GM18868 (cell line): ENCODE results near the gene KRTAP20-1.

Experiments
- ATAC-seq: cut with Tn5 transposase; IDR thresholded peaks from one replicate; pipeline ENCODE4 v1.9.1; 2021; ENCODE audit warnings: mild to moderate bottlenecking, moderate library complexity; ENCODE audit not compliant: unreplicated experiment

Gene KRTAP20-1

GRCh38 chr21:30616125-30616524 lies at the start of gene KRTAP20-1:
Gene KRTAP20-1, plus strand, starts transcription at chr21:30616425. Its CDS starts 30 bp downstream, at chr21:30616455.
- ATAC-seq: no peak

- ATAC-seq: no peak
Measured at GRCh38 chr21:30567617-30568016, 48.6 kb upstream of the KRTAP20-1 start.

GRCh38 chr21:30577766-30578165 lies 38.5 kb upstream of the KRTAP20-1 start:
- ATAC-seq: no peak

GRCh38 chr21:30579346-30579745 lies 36.9 kb upstream of the KRTAP20-1 start:
- no peak for ATAC-seq

- no peak for ATAC-seq
Measured at GRCh38 chr21:30580132-30580531, 36.1 kb upstream of the KRTAP20-1 start.

GRCh38 chr21:30582870-30583269 lies 33.4 kb upstream of the KRTAP20-1 start:
- no peak for ATAC-seq

- ATAC-seq: no peak
Measured at GRCh38 chr21:30590297-30590696, 25.9 kb upstream of the KRTAP20-1 start, which contains the start of gene KRTAP22-2. Gene KRTAP22-2, minus strand, starts transcription at chr21:30590397.

- no peak for ATAC-seq
Measured at GRCh38 chr21:30592140-30592539, 24.1 kb upstream of the KRTAP20-1 start, which contains the start of gene KRTAP6-3. Gene KRTAP6-3, plus strand, starts transcription at chr21:30592440. Its CDS starts 6 bp downstream, at chr21:30592446.

- no peak for ATAC-seq
Measured at GRCh38 chr21:30598802-30599201, 17.4 kb upstream of the KRTAP20-1 start, which contains the start of gene KRTAP6-2. Gene KRTAP6-2, minus strand, starts transcription at chr21:30598902. Its CDS starts 28 bp downstream, at chr21:30598874.

- no peak for ATAC-seq
Measured at GRCh38 chr21:30600787-30601186, 15.4 kb upstream of the KRTAP20-1 start, which contains the start of gene KRTAP22-1. Gene KRTAP22-1, plus strand, starts transcription at chr21:30601087.

GRCh38 chr21:30605968-30606367 lies 10.3 kb upstream of the KRTAP20-1 start:
- no peak for ATAC-seq

GRCh38 chr21:30612132-30612531 lies 4.1 kb upstream of the KRTAP20-1 start:
- ATAC-seq: no peak

- no peak for ATAC-seq
Measured at GRCh38 chr21:30613836-30614235, 2.4 kb upstream of the KRTAP20-1 start, which contains the start of gene KRTAP6-1. Gene KRTAP6-1, minus strand, starts transcription at chr21:30613930. Its CDS starts 26 bp downstream, at chr21:30613904.

GRCh38 chr21:30615199-30615598 lies 1.0 kb upstream of the KRTAP20-1 start:
- peak; percentile 49 for ATAC-seq

- ATAC-seq: no peak
Measured at GRCh38 chr21:30620080-30620479, 3.9 kb downstream of the KRTAP20-1 start.

GRCh38 chr21:30620522-30620921 lies 4.3 kb downstream of the KRTAP20-1 start, which contains the start of gene KRTAP20-4:
Gene KRTAP20-4, plus strand, starts transcription at chr21:30620627.
- ATAC-seq: no peak

GRCh38 chr21:30623362-30623761 lies 7.1 kb downstream of the KRTAP20-1 start:
- ATAC-seq: no peak

GRCh38 chr21:30625449-30626165 lies 9.4 kb downstream of the KRTAP20-1 start:
- no peak for ATAC-seq

GRCh38 chr21:30628109-30628508 lies 11.9 kb downstream of the KRTAP20-1 start:
- no peak for ATAC-seq

- ATAC-seq: no peak
Measured at GRCh38 chr21:30629200-30629599, 13.0 kb downstream of the KRTAP20-1 start.

GRCh38 chr21:30634906-30635305 lies 18.7 kb downstream of the KRTAP20-1 start, which contains the start of gene KRTAP20-2:
Gene KRTAP20-2, plus strand, starts transcription at chr21:30635206. Its CDS starts 58 bp downstream, at chr21:30635264.
- no peak for ATAC-seq

GRCh38 chr21:30638686-30639085 lies 22.5 kb downstream of the KRTAP20-1 start:
- no peak for ATAC-seq
